Pulmonary artery endothelial cell (primary cell): ENCODE measurements around the gene DOCK4. TPM values are rescaled to one million over a fixed set of nuclear protein-coding genes. Genes with fewer than 3 reads are reported as not detected.

Experiments
- DNase-seq: peaks from one replicate; pipeline ENCODE4 v3.0.0-alpha.2; 2011; ENCODE audit warnings: low read depth, low spot score
- total RNA-seq: library from RNA; depleted of rRNA; stranded (reverse); fragments of >200 nt; gene quantifications from 2 replicates; pipeline ENCODE4 v1.2.3, GENCODE V29; 2014

The DOCK4 gene
- total RNA-seq, 1 donor from 2014 or later = 198 TPM

DNA sequence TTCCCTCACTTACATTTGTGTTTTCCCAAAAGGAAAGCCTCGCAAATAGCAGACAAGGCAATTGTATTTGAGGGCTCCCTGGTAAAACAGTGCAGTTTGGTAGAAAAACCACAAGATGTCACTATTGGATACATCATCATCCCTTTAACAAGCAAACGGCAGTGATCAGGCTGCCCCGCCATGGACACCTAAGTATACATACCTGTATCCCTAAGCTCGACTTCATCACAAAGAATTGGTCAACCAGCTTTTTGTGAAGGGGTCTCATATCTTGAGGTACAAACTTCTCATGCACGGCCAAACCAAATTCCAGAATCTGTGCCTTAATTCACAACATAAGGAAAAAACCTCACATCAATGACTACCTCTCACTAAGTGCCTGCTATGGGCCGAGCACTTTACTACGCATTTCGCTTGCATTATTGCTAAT is 464.4 kb downstream of the DOCK4 start:
- no peak for DNase-seq

DNA sequence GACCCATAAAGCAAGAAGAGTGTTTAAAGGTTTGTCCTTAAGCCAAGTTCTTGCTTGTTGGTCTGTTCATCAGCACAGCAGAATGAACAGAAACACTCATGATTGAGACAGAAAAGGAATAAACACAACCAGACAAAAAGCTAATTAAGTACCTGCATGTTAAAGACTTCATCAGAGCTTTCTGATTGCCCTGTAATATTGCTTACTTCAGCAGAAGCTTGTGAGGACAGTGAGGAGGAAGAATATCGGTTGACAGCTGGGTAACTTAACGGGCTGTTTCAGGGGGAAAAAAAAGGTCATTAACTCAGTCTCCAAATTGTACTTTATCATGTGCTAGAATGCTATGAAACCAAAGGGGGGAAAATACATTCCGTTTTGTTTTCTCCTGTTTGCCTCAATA is 465.3 kb downstream of the DOCK4 start:
- no peak for DNase-seq

- DNase-seq = no peak
Observed at GRCh38 chr7:111736552-111736874, 469.7 kb downstream of the DOCK4 start.

- DNase-seq = peak; percentile 46
Observed at GRCh38 chr7:111735661-111736551, 470.3 kb downstream of the DOCK4 start.

DNA sequence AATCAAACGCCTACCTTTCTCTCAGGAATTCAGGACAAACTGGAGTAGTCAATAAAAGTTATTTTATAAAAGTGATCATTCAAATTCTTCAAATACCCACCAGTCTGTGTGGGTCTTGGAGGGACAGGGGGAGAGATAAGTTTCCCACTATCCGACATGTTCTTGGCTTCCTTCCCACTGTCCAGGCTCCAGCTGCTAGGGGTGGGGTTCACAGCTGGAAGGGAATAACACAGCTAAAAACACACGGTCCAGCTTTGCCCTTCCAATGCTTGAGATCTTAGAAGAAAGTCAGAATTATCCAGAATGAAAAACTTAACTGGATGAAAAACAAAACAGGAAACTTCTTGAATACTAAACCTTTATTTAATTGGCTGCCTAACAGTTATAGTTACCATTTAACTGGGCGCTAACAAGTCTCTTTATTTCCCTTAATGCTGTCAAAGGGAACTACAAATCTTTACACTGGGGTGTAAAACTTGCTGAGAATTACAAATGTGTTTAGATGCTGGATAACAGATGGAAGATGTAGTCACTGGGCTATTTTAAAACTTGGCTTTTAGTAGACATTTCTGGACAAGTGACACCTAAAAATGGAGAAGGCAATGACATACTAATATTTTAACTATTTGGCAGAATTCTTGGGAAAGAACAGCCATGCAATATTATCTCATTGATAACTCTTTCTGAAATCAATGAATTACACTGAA is 471.1 kb downstream of the DOCK4 start:
- DNase-seq = no peak

GRCh38 chr7:111732923-111733322 is 473.3 kb downstream of the DOCK4 start:
- no peak for DNase-seq

DNA sequence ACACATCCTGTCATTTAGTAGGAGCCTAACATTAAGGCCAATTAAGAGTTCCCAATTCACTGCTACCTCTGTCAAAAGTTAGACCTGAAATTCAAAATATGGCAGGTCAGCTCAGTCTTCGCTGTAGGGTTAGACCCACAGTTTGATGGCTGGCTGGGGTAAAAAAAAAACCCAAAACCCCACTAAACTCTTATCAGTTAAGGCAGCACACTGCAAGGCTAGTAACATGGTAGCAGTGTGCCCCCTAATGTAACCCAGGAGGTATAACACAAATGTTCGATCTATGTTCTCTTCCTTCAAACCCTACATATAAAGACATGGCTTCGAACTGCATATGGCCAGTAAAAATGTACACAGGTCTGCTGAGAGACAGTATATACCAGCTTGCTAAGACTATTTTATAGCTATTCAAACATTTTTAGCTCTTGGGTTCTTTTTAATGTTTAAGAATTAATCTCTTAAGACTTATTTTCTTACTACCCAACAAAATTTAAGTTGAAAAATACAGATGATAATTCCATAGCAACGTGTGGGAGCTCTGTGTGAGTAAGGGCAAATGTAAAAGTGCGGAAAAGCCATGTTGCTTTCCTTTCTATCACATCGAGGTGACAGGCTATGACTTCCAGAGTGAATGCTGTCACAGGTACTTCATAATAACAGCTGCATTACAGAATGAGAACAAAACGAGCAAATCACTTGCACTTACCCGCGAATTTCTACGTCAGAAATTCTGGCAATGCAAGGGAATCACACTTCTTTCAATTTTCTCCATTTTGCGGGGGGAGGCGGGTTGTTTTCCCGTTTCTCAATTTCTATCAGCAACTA is 475.5 kb downstream of the DOCK4 start:
- no peak for DNase-seq

- no peak for DNase-seq
Observed at GRCh38 chr7:111730057-111730456, 476.1 kb downstream of the DOCK4 start.

DNA sequence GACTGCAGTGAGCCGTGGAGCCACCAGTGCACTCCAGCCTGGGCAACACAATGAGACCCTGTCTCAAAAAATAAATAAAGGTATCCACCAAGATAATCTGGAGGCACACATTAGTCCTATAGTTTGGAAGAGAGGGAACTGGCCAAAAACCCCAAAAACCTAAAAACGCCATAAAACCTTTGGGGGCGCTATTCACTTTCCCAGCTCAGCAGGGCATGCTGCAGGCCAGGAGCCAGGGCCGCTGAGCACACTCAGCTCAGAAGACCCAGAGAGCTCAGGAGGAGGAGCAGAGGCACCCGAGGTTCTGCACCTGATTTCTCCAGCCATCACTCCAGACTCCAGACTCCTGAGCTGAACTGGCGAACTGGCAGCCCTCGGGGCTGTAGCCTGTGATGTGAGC is 476.7 kb downstream of the DOCK4 start:
- DNase-seq = no peak

GRCh38 chr7:111728635-111728995 is 477.6 kb downstream of the DOCK4 start:
- DNase-seq = no peak

DNA sequence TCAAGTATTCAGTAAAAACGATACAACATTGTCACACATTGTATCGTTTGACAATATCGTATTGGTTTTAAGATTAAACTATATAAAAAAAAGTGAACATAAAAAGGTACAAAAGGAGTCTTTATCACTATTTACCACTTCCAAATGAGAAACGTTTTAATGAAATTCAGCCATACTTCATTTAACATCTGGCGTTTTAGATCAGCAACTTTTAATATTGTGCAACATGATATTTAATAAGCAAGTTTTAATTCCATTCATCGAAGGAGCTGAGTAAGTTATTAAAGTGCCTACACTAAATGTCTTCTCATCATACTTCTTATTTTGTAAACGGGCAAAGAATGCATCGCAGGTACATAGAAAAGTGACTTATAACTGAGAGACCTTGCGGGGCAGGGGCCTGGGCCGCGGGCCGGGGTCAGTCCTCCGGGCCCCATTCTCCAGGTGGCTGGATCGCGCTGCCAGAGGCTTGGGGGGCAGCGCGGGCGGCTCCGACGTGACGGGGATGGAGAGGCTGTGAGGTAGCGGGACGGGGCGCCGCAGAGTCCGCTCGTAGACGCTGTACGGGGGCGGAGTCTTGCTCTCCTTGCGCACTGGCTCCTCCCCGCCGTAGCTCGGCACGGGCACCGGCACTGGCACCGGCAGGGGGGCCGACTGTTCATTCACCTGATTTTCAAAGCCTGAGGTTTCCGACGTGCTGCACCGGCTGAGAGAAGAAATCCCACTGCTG is 478.1 kb downstream of the DOCK4 start:
- no peak for DNase-seq

GRCh38 chr7:111718886-111719285 is 487.3 kb downstream of the DOCK4 start:
- no peak for DNase-seq

DNA sequence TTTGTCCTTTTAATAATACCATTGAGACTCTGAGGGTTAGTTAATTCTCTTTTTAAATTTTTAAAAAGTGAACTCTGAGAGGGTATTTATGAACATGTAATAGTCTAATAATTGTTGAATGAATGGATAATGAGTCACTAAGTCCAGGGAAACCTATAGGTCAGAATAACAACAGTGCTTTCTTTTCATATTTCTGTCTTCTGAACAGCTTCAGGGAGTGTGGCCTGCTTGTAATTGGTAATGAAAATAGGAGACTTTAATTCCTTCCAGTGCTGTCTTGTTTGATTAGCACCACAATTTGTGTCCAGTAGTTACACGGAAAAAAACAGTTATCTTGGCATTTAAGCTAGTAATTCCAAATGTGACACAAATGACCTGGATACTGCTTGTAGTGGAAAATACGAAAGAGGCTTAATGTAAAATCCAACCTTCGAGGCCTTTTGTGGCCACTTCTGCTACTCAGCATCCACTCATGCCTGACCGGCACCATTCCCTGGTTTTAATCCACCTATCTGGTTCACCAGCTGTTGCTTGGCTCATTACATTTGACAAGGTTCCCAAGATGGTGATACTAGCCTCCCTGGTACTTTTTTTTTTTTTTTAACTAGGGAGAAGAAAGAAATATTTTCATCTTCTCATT is 494.7 kb downstream of the DOCK4 start:
- DNase-seq = no peak

DNA sequence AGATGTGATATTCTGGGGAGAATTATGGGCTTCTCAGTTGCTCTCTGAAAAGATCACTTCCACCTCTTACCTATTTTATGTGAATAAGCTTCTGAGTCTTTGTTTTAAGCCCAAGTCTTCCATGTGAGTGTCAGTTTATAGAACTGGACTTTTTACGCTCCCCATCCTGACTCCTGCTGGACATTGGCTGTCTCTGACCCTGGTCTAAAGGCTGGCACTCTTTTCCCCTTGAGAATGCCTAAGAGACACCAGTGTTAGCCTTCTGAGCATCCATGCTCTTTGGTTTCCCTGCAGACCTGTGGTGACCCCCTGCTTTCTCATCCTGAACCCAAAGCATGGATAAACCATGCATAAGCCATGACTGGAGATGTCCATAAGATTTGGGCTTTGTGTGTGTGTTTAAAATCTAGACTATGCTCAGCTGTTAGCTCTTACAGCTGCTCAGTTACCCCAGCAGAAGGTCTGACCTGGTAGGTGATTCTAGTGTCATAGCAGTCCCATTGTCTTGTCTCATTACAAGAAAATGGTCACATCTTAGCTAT is 495.3 kb downstream of the DOCK4 start:
- DNase-seq = no peak

- DNase-seq = no peak
Observed at GRCh38 chr7:111708072-111708471, 498.1 kb downstream of the DOCK4 start.

GRCh38 chr7:111705807-111706206 is 500.4 kb downstream of the DOCK4 start:
- DNase-seq = no peak

DNA sequence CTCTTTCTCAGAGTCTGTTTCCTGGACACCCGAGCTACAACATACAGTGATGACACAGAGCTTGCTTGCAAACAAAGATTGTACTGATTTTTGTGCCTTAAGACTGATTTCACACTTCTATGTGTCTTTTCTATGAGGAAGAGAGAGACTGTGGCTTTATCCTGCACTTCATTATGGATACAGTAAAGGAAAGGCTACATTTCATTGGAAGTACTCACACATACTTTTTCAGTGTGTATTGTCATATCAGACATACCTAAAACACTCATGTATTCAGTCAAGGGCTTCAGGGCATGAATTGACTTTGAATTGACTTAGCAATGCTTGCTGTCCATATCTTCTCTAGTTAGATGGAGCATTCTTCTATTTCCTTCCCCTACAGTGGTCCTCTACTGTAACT is 508.4 kb downstream of the DOCK4 start:
- DNase-seq = no peak

DNA sequence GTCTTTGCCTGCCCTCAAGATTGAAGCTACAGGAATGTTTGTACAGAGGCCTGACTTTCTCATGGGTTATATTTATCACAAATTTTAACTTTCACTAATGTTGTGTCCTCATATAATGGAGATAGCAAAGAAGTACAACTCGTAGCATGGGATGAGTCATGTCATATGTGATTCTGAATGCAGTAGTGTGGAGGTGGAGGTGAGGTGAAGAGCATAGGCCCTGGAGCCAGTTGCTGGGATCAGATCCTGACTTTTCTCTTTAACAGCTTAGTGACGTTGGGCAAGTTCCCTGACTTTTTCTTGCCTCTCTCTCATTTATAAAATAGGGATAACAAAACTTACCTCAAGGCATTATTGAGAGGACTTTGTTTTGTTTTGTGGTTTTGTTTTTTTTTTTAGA is 511.8 kb downstream of the DOCK4 start:
- no peak for DNase-seq

DNA sequence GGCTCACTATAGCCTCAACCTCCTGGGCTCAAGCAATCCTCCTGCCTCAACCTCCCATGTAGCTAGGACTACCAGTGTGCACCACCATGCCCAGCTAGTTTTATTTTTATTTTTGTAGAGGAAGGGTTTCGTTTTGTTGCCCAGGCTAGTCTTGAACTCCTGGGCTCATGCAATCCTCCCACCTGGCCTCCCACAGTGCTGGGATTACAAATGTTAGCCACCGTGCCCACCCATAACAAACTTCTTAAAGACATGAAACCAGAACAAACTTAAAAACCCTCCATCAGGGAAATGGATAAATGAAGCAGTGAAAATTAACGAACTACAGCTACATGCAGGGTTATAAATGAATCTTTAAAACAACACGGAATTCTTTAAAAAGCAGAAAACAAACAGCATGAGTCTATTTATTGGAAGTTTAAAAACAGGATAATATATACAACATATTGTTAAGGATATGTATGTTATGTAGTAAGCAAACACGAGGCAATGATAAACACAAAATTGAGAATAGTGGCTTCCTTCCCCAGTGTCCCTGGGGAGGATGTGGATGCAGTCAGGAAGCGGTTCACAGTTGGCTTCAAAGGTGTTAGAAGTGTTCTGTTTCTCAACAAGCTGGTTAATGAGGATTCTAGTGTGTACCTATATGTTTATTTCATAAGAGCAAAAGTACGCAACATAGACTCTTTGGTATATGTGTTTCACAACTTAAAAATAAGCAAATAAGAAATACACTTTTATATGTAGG is 515.7 kb downstream of the DOCK4 start:
- DNase-seq = no peak

- no peak for DNase-seq
Observed at GRCh38 chr7:111685349-111685748, 520.9 kb downstream of the DOCK4 start.
